GM23338 (cell line): Measurements from ENCODE around the gene SNX8. TPM values are rescaled to one million over a fixed set of nuclear protein-coding genes. Genes with fewer than 3 reads are reported as not detected.

ENCODE experiments used
- ATAC-seq: fragments of 200-7000 bp; cut with Tn5 transposase; 3 replicates; pipeline ENCODE4 v1.9.1; 2020
- DNase-seq: peaks from one replicate; pipeline ENCODE4 v3.0.0-alpha.2; 2015; ENCODE audit warnings: low spot score
- H2AFZ ChIP-seq: fragments of 200-600 bp; sonication (generic); 2 replicates; pipeline ENCODE4 v1.8.0; 2016; ENCODE audit warnings: antibody characterized with exemption, mild to moderate bottlenecking, moderate library complexity
- H3F3A ChIP-seq: fragments of 200-600 bp; sonication (generic); replicated peaks from 2 replicates; pipeline ENCODE4 v1.8.0; 2017; ENCODE audit warnings: antibody characterized with exemption, mixed run types, low read depth
- H3K27ac ChIP-seq: fragments of 200-600 bp; sonication (generic); 2 replicates; pipeline ENCODE4 v1.6.1; 2016; ENCODE audit warnings: low read depth
- H3K27me3 ChIP-seq: fragments of 200-600 bp; sonication (generic); 2 replicates; pipeline ENCODE4 v1.8.0; 2016; ENCODE audit warnings: mild to moderate bottlenecking, mixed run types, moderate library complexity; ENCODE audit not compliant: insufficient read depth
- H3K36me3 ChIP-seq: fragments of 200-600 bp; sonication (generic); 2 replicates; pipeline ENCODE4 v1.8.0; 2016; ENCODE audit warnings: mild to moderate bottlenecking; ENCODE audit not compliant: insufficient read depth
- H3K4me1 ChIP-seq: fragments of 200-600 bp; sonication (generic); 2 replicates; pipeline ENCODE4 v1.8.0; 2016; ENCODE audit warnings: mild to moderate bottlenecking, moderate library complexity; ENCODE audit not compliant: insufficient read depth
- H3K4me2 ChIP-seq: fragments of 200-600 bp; sonication (generic); 2 replicates; pipeline ENCODE4 v1.7.1; 2017; ENCODE audit warnings: mixed run types
- H3K4me3 ChIP-seq: fragments of 200-600 bp; sonication (generic); 2 replicates; pipeline ENCODE4 v1.6.1; 2016; ENCODE audit warnings: mixed run types
- H3K79me2 ChIP-seq: fragments of 200-600 bp; sonication (generic); replicated peaks from 2 replicates; pipeline ENCODE4 v1.8.0; 2017; ENCODE audit warnings: mild to moderate bottlenecking; ENCODE audit not compliant: insufficient read depth
- H3K9me2 ChIP-seq: fragments of 200-600 bp; sonication (generic); 2 replicates; pipeline ENCODE4 v1.8.0; 2017; ENCODE audit not compliant: insufficient read depth
- H4K20me1 ChIP-seq: fragments of 200-600 bp; sonication (generic); replicated peaks from 2 replicates; pipeline ENCODE4 v1.8.0; 2017; ENCODE audit warnings: mild to moderate bottlenecking; ENCODE audit not compliant: insufficient read depth
- H3K27ac Mint-ChIP-seq: 2 replicates; pipeline ENCODE4 v1.8.0; 2020; ENCODE audit warnings: inconsistent platforms, mild to moderate bottlenecking, moderate library complexity, mixed read lengths
- H3K27me3 Mint-ChIP-seq: 3 replicates; pipeline ENCODE4 v1.8.0; 2022; ENCODE audit warnings: low read depth, mild to moderate bottlenecking, moderate library complexity, mixed read lengths, inconsistent platforms; ENCODE audit not compliant: insufficient read depth, poor library complexity
- H3K36me3 Mint-ChIP-seq: 3 replicates; pipeline ENCODE4 v1.8.0; 2021; ENCODE audit warnings: low read depth, mild to moderate bottlenecking, inconsistent platforms, moderate library complexity, mixed read lengths
- H3K4me1 Mint-ChIP-seq: 3 replicates; pipeline ENCODE4 v1.8.0; 2020; ENCODE audit warnings: mild to moderate bottlenecking, inconsistent platforms, mixed read lengths
- H3K4me3 Mint-ChIP-seq: 3 replicates; pipeline ENCODE4 v1.8.0; 2021; ENCODE audit warnings: moderate library complexity, mild to moderate bottlenecking, inconsistent platforms, mixed read lengths
- H3K9me3 Mint-ChIP-seq: 3 replicates; pipeline ENCODE4 v1.8.0; 2020; ENCODE audit warnings: moderate library complexity, mild to moderate bottlenecking, inconsistent platforms, mixed read lengths
- CREB1 ChIP-seq: fragments of 250-450 bp; sonication (Bioruptor Pico); IDR thresholded peaks from 2 replicates; pipeline ENCODE4 v1.5.0; 2020; ENCODE audit warnings: low read depth, mild to moderate bottlenecking, moderate library complexity
- CTCF ChIP-seq, 2 experiments: fragments of 200-600 bp in 1 of 2; sonication (generic) in 1 of 2; conservative IDR thresholded peaks; 2 replicates each; pipeline versions ENCODE4 v1.5.1 to v1.6.1; 2016 to 2017; ENCODE audit warnings: antibody characterized with exemption in 2 of 2, low read depth in 2 of 2, mild to moderate bottlenecking in 2 of 2, moderate library complexity in 1 of 2
- ETS1 ChIP-seq: IDR thresholded peaks from 2 replicates; pipeline ENCODE4 v1.6.1; 2016; ENCODE audit warnings: antibody characterized with exemption
- EZH2 ChIP-seq: fragments of 200-600 bp; sonication (generic); IDR thresholded peaks from one replicate; pipeline ENCODE4 v1.8.0; 2017; ENCODE audit warnings: antibody characterized with exemption, mild to moderate bottlenecking, low read depth; ENCODE audit not compliant: unreplicated experiment
- EZH2phosphoT487 ChIP-seq: fragments of 200-600 bp; sonication (generic); IDR thresholded peaks from one replicate; pipeline ENCODE4 v1.8.1; 2018; ENCODE audit warnings: antibody characterized with exemption; ENCODE audit not compliant: unreplicated experiment
- JUNB ChIP-seq: IDR thresholded peaks from one replicate; pipeline ENCODE4 v1.6.1; 2016; ENCODE audit warnings: antibody characterized with exemption; ENCODE audit not compliant: unreplicated experiment
- NANOG ChIP-seq: IDR thresholded peaks from 2 replicates; pipeline ENCODE4 v1.6.1; 2016; ENCODE audit warnings: antibody characterized with exemption, borderline replicate concordance
- POLR2AphosphoS5 ChIP-seq: IDR thresholded peaks from 2 replicates; pipeline ENCODE4 v1.6.1; 2016; ENCODE audit warnings: antibody characterized with exemption, low read depth
- REST ChIP-seq: IDR thresholded peaks from one replicate; pipeline ENCODE4 v1.6.1; 2018; ENCODE audit warnings: antibody characterized with exemption; ENCODE audit not compliant: unreplicated experiment
- STAT1 ChIP-seq: IDR thresholded peaks from one replicate; pipeline ENCODE4 v1.6.1; 2016; ENCODE audit warnings: antibody characterized with exemption; ENCODE audit not compliant: unreplicated experiment
- ZNF114 ChIP-seq: fragments of 250-450 bp; sonication (Bioruptor Pico); IDR thresholded peaks from 2 replicates; pipeline ENCODE4 v1.5.0; 2020; ENCODE audit warnings: mild to moderate bottlenecking, moderate library complexity
- ZNF331 ChIP-seq: fragments of 250-450 bp; sonication (Bioruptor Pico); IDR thresholded peaks from 2 replicates; pipeline ENCODE4 v1.5.0; 2020; ENCODE audit warnings: low read depth, mild to moderate bottlenecking, moderate library complexity
- ZNF462 ChIP-seq: fragments of 250-450 bp; sonication (Bioruptor Pico); IDR thresholded peaks from 2 replicates; pipeline ENCODE4 v1.5.0; 2020; ENCODE audit warnings: mild to moderate bottlenecking, moderate library complexity
- polyA plus RNA-seq: library from polyadenylated mRNA; unstranded; fragments of >200 nt; fragmentation: Nextera tagmentation; extraction: Ambion mirVana; gene quantifications from 2 replicates; pipeline ENCODE4 v1.2.1, GENCODE V29; 2016
- total RNA-seq: library from RNA; depleted of rRNA; stranded (reverse); fragments of >200 nt; shearing (Covaris generic); gene quantifications from 2 replicates; pipeline ENCODE4 v1.2.3, GENCODE V29; 2014

Gene SNX8
- total and polyA plus RNA-seq, 2 experiments from 2014 or later, result 44.3 to 50.9 TPM

- no peaks in the 10 kb centered on the region for H3K9me3 Mint-ChIP-seq
- H2AFZ ChIP-seq, result no peak overlapping the region
- H3K4me1 ChIP-seq, result no peaks in the 10 kb centered on the region
- H3F3A ChIP-seq, result no peaks in the 10 kb centered on the region
- H3K27me3 Mint-ChIP-seq, result peaks cover 7% of the 10 kb centered on the region
- no peak for ATAC-seq
- peaks cover 81% of the 10 kb centered on the region for H3K36me3 Mint-ChIP-seq
- H3K4me3 ChIP-seq, result no peak overlapping the region
- H3K9me2 ChIP-seq, result no peaks in the 10 kb centered on the region
- no peaks in the 10 kb centered on the region for H3K4me1 Mint-ChIP-seq
- no peaks in the 10 kb centered on the region; the same call in 1 of the 2 replicates for H3K79me2 ChIP-seq
- no peak overlapping the region for H3K4me3 Mint-ChIP-seq
- TF ChIP-seq CTCF (conservative IDR thresholded peaks at IDR 0.05; ENCODE audit: low read depth in 2 of 2) (no peak), ZNF114 (CRISPR knock-in tag) (no peak), REST (no peak), JUNB (no peak), ZNF331 (CRISPR knock-in tag) (no peak), ZNF462 (CRISPR knock-in tag) (no peak), STAT1 (no peak), CREB1 (CRISPR knock-in tag) (no peak), EZH2 (no peak), NANOG (no peak), EZH2phosphoT487 (no peak), ETS1 (no peak), POLR2AphosphoS5 (no peak)
- H3K27me3 ChIP-seq, result no peaks in the 10 kb centered on the region
- no peak overlapping the region for H3K27ac Mint-ChIP-seq
- no peak overlapping the region for H3K27ac ChIP-seq
- peaks cover 18% of the 10 kb centered on the region for H3K36me3 ChIP-seq
- DNase-seq, result no peak
- no peak overlapping the region for H3K4me2 ChIP-seq
- no peaks in the 10 kb centered on the region for H4K20me1 ChIP-seq
Observed at GRCh38 chr7:2213551-2214215, 100.6 kb downstream of the SNX8 start.
